Measurements from ENCODE around the gene ATL2. TPM values are rescaled to one million over a fixed set of nuclear protein-coding genes. Genes with fewer than 3 reads are reported as not detected.
A peak's percentile ranks its signal among the peaks of the same experiment; 100 is the strongest.

ATL2 gene
- total RNA-seq, result 69.0 and 78.0 TPM in 2 replicates
- total RNA-seq (2013), result 58.8 TPM
- 21.1 and 52.5 TPM in 2 replicates for polyA plus RNA-seq
- polyA minus RNA-seq, result 72.7 and 114 TPM in 2 replicates

DNA sequence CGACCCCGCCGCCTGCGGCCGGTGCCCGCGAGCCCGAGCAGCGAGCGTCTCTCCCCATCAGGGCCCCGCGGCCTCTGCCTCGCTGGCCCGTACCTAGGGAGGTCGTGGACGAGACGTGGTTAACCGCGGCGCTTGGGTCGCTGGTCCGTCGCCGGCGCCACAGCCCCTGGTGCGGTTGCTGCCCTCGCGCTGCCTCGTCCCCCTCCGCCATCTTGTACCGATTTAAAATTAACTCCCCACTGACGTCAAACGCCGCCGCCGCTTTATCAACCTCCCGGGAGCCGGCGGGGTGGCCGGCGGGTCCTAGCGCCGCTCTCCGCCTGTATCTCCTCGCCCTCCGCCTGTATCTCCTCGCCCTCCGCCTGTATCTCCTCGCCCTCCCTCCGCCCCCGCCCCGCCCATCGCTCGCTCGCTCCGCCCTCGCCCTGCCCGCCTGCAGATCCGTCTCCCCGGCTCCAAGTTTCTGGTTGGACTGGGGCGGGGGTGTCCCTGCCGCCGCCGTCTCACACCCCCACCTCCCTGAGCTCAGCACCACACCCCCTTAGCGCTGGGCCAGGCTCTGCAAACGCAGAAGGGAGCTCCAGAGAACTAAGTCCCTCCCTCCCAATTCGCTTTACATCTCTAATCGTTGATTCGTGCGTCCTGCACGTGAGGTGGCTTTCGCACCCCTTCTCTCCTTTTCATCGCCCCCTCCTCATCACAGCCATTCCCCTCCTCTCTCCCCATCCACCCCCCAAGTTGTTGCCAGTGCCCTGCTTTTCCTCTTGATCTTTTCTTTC is at the start of gene ATL2:
Gene ATL2 (minus strand): TSS at position 224 of the 779 bp plus-strand sequence. CDS start 13 bp downstream, at position 211.
- H4K20me1 ChIP-seq (ENCODE audit: control insufficient read depth, insufficient read depth, low read length, poor library complexity, severe bottlenecking), result peaks cover 13% of the 10 kb centered on the region
- under 1% methylated on average over 66 of the region's 73 CpGs for WGBS (ENCODE audit: insufficient coverage)
- Mint-ChIP-seq H3K4me3 (peak within 1 kb of the TSS; percentile 98), H3K27ac (peak within 1 kb of the TSS; percentile 96), H3K4me1 (peaks cover 50% of the 10 kb centered on the region), H3K9me3 (ENCODE audit: insufficient read depth) (no peaks in the 10 kb centered on the region), H3K27me3 (no peaks in the 10 kb centered on the region)
- ChIA-PET CTCF (interaction anchor here (0.8 to 4.1 kb wide), 8 partner anchors 11 to 747 kb away, joined by 3 to 25 read pairs (median 4); no protein-coding TSS in a partner anchor), POLR2A (interaction anchor here (1.4 kb wide), 1 partner anchor 374 kb away, joined by 6 read pairs; the partner anchor contains the start of gene SRSF7)
- H3K9me3 ChIP-seq (ENCODE audit: control extremely low read depth in 1 of 3, control insufficient read depth in 2 of 3, insufficient read depth in 1 of 3, low read length in 2 of 3), result no peaks in the 10 kb centered on the region
- no peaks in the 10 kb centered on the region for H3K27me3 ChIP-seq (replicated peaks in 1 of 4; ENCODE audit: control extremely low read depth in 1 of 4, control insufficient read depth in 3 of 4, insufficient read depth in 4 of 4, low read length in 3 of 4)
- intact Hi-C loops (cut with micrococcal nuclease), result loop anchor here (1.0 to 10.0 kb wide), 13 partner anchors 62 to 1780 kb away; partner anchors contain the start of genes FEZ2, HNRNPLL, PRKD3 and SRSF7
- no peak for TF ChIP-seq EZH2 (IDR thresholded peaks at IDR 0.05; ENCODE audit: borderline replicate concordance, insufficient read depth, low read depth, low read length, poor library complexity, severe bottlenecking)
- TF ChIP-seq, protein P1, sequence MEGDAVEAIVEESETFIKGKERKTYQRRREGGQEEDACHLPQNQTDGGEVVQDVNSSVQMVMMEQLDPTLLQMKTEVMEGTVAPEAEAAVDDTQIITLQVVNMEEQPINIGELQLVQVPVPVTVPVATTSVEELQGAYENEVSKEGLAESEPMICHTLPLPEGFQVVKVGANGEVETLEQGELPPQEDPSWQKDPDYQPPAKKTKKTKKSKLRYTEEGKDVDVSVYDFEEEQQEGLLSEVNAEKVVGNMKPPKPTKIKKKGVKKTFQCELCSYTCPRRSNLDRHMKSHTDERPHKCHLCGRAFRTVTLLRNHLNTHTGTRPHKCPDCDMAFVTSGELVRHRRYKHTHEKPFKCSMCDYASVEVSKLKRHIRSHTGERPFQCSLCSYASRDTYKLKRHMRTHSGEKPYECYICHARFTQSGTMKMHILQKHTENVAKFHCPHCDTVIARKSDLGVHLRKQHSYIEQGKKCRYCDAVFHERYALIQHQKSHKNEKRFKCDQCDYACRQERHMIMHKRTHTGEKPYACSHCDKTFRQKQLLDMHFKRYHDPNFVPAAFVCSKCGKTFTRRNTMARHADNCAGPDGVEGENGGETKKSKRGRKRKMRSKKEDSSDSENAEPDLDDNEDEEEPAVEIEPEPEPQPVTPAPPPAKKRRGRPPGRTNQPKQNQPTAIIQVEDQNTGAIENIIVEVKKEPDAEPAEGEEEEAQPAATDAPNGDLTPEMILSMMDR (IDR thresholded peaks at IDR 0.05), result no peak
- peak within 1 kb of the TSS; percentile 84 for H2AFZ ChIP-seq (ENCODE audit: insufficient read depth, low read depth, low read length, poor library complexity, severe bottlenecking)
- H3K4me1 ChIP-seq (ENCODE audit: control insufficient read depth in 2 of 2, insufficient read depth in 2 of 2, low read length in 2 of 2), result peaks cover 17 to 23% of the 10 kb centered on the region in 2 donors
- ATAC-seq (ENCODE audit: low read depth) (peak; percentile 83), DNase-seq (peak; percentile 95)
- H3K4me2 ChIP-seq (replicated peaks; ENCODE audit: low read depth, low read length, poor library complexity, severe bottlenecking), result peak within 1 kb of the TSS; percentile 85
- H3K27ac ChIP-seq (ENCODE audit: low read length in 2 of 2), result peak within 1 kb of the TSS; percentile 91
- peak within 1 kb of the TSS; percentile 78 to 91 (median 87) for H3K4me3 ChIP-seq (ENCODE audit: control extremely low read depth in 1 of 5, extremely low read depth in 1 of 5, insufficient read depth in 1 of 5, low read depth in 2 of 5, low read length in 4 of 5)
- H3K79me2 ChIP-seq (ENCODE audit: control insufficient read depth, insufficient read depth, low read length), result peaks cover 44% of the 10 kb centered on the region
- no peaks in the 10 kb centered on the region for H3K36me3 ChIP-seq (replicated peaks in 1 of 2; ENCODE audit: control extremely low read depth in 1 of 2, control insufficient read depth in 1 of 2, extremely low read depth in 1 of 2, insufficient read depth in 2 of 2, low read length in 1 of 2)
- peak within 1 kb of the TSS; percentile 87 for H3K9ac ChIP-seq (ENCODE audit: low read length)

GRCh38 chr2:38423763-38424162 is 46.7 kb upstream of the ATL2 start:
- no peak overlapping the region for H3K9ac ChIP-seq (ENCODE audit: low read length)
- Mint-ChIP-seq H3K27me3 (peaks cover 22% of the 10 kb centered on the region), H3K9me3 (ENCODE audit: insufficient read depth) (no peaks in the 10 kb centered on the region)

More at GRCh38 chr2:38423763-38424162, 46.7 kb upstream of the ATL2 start:
- H3K4me3 Mint-ChIP-seq, result no peak overlapping the region
- H3K79me2 ChIP-seq (ENCODE audit: control insufficient read depth, insufficient read depth, low read length), result no peaks in the 10 kb centered on the region
- no peak overlapping the region for H3K4me2 ChIP-seq (replicated peaks; ENCODE audit: low read depth, low read length, poor library complexity, severe bottlenecking)
- CTCF ChIA-PET, result interaction anchor here (0.5 kb wide), 1 partner anchor 106 kb away, joined by 3 read pairs; no protein-coding TSS in a partner anchor
- no peak for DNase-seq
- WGBS (ENCODE audit: insufficient coverage), result 49% methylated on average over 3 of the region's 3 CpGs
- no peak overlapping the region for H2AFZ ChIP-seq (ENCODE audit: insufficient read depth, low read depth, low read length, poor library complexity, severe bottlenecking)
- POLR2A ChIA-PET, result no interaction called here
- no peaks in the 10 kb centered on the region for H3K4me1 Mint-ChIP-seq
- ATAC-seq (ENCODE audit: low read depth), result no peak
- H3K4me1 ChIP-seq (ENCODE audit: control insufficient read depth in 2 of 2, insufficient read depth in 2 of 2, low read length in 2 of 2), result no peaks in the 10 kb centered on the region
- H3K36me3 ChIP-seq (replicated peaks in 1 of 2; ENCODE audit: control extremely low read depth in 1 of 2, control insufficient read depth in 1 of 2, extremely low read depth in 1 of 2, insufficient read depth in 2 of 2, low read length in 1 of 2), result no peaks in the 10 kb centered on the region
- H4K20me1 ChIP-seq (ENCODE audit: control insufficient read depth, insufficient read depth, low read length, poor library complexity, severe bottlenecking), result no peaks in the 10 kb centered on the region
- intact Hi-C loops (cut with micrococcal nuclease), result no loop called here
- H3K9me3 ChIP-seq (ENCODE audit: control extremely low read depth in 1 of 3, control insufficient read depth in 2 of 3, insufficient read depth in 1 of 3, low read length in 2 of 3), result peaks cover 0 to 1% (median 0%) of the 10 kb centered on the region in 3 donors
- TF ChIP-seq EZH2 (IDR thresholded peaks at IDR 0.05; ENCODE audit: borderline replicate concordance, insufficient read depth, low read depth, low read length, poor library complexity, severe bottlenecking), result no peak
- TF ChIP-seq, protein P1 (IDR thresholded peaks at IDR 0.05), result no peak
- H3K27me3 ChIP-seq (replicated peaks in 1 of 4; ENCODE audit: control extremely low read depth in 1 of 4, control insufficient read depth in 3 of 4, insufficient read depth in 4 of 4, low read length in 3 of 4), result no peaks in the 10 kb centered on the region
- no peak overlapping the region for H3K27ac ChIP-seq (ENCODE audit: low read length in 2 of 2)
- no peak overlapping the region for H3K4me3 ChIP-seq (ENCODE audit: control extremely low read depth in 1 of 5, extremely low read depth in 1 of 5, insufficient read depth in 1 of 5, low read depth in 2 of 5, low read length in 4 of 5)
- no peak overlapping the region for H3K27ac Mint-ChIP-seq
